CD4-positive, alpha-beta T cell (primary cell): ENCODE data around the gene PPP5C. TPM values are rescaled to one million over a fixed set of nuclear protein-coding genes. Genes with fewer than 3 reads are reported as not detected.
A peak's percentile ranks its signal among the peaks of the same experiment; 100 is the strongest.
"Not testable (repeated sequence)": the region's sequence is repeated elsewhere in the genome, so short reads cannot be mapped to it uniquely, and the experiment has no call there.

ENCODE experiments used
- ATAC-seq: fragments of 200-7000 bp; cut with Tn5 transposase; one replicate; pipeline ENCODE4 v1.10.0; 2022; ENCODE audit warnings: mild to moderate bottlenecking; ENCODE audit not compliant: poor library complexity
- CTCF ChIA-PET: fragments of 350-600 bp; sonication (Branson Sonifier 250); formaldehyde crosslinking; loops from one replicate; lab custom pipeline; 2021; ENCODE audit warnings: antibody characterized with exemption, inconsistent platforms; lab: Charles Lee
- POLR2A ChIA-PET: fragments of 350-600 bp; sonication (Branson Sonifier 250); formaldehyde crosslinking; loops from one replicate; lab custom pipeline; 2021; ENCODE audit warnings: antibody characterized with exemption, inconsistent platforms; lab: Charles Lee
- DNase-seq, 14 experiments: peaks; one replicate each; pipeline ENCODE4 v3.0.0-alpha.2; 2013 to 2020; ENCODE audit warnings: mixed read lengths in 2 of 14
- H3K27ac ChIP-seq, 2 donors: one replicate each; pipeline versions ENCODE4 v1.5.1 to v1.7.0; 2013; ENCODE audit warnings: low read length in 2 of 2, low read depth in 1 of 2, mild to moderate bottlenecking in 1 of 2
- H3K27me3 ChIP-seq, 2 experiments: 1 replicate in 1 of 2; 2 replicates in 1 of 2; pipeline versions ENCODE4 v1.6.1 to v1.7.0; 2013; ENCODE audit warnings: low read length in 2 of 2, control low read depth in 1 of 2, mild to moderate bottlenecking in 1 of 2, moderate library complexity in 1 of 2; ENCODE audit not compliant: insufficient read depth in 2 of 2, control insufficient read depth in 1 of 2
- H3K36me3 ChIP-seq: one replicate; pipeline ENCODE4 v1.6.1; 2013; ENCODE audit warnings: low read length, control low read depth; ENCODE audit not compliant: insufficient read depth
- H3K4me1 ChIP-seq: one replicate; pipeline ENCODE4 v1.6.1; 2013; ENCODE audit warnings: low read length, control low read depth; ENCODE audit not compliant: insufficient read depth
- H3K4me3 ChIP-seq: one replicate; pipeline ENCODE4 v1.5.1; 2013; ENCODE audit warnings: mild to moderate bottlenecking, low read length, moderate library complexity
- H3K9me3 ChIP-seq, 2 experiments: 1 replicate in 1 of 2; 2 replicates in 1 of 2; pipeline versions ENCODE4 v1.6.1 to v1.7.0; 2013; ENCODE audit warnings: low read length in 2 of 2, mild to moderate bottlenecking in 2 of 2, control low read depth in 1 of 2, moderate library complexity in 1 of 2; ENCODE audit not compliant: control insufficient read depth in 1 of 2, insufficient read depth in 1 of 2
- H3K27ac Mint-ChIP-seq: one replicate; pipeline ENCODE4 v1.8.0; 2020; ENCODE audit warnings: mixed read lengths
- H3K27me3 Mint-ChIP-seq: one replicate; pipeline ENCODE4 v1.8.0; 2021; ENCODE audit warnings: mixed read lengths
- H3K36me3 Mint-ChIP-seq: one replicate; pipeline ENCODE4 v1.8.0; 2021; ENCODE audit warnings: low read depth, mixed read lengths
- H3K4me1 Mint-ChIP-seq: one replicate; pipeline ENCODE4 v1.8.0; 2021; ENCODE audit warnings: low read depth, mixed read lengths
- H3K4me3 Mint-ChIP-seq: one replicate; pipeline ENCODE4 v1.8.0; 2020; ENCODE audit warnings: mild to moderate bottlenecking, mixed read lengths
- H3K9me3 Mint-ChIP-seq: one replicate; pipeline ENCODE4 v1.8.0; 2020; ENCODE audit warnings: mixed read lengths
- CTCF ChIP-seq: fragments of 200-600 bp; IDR thresholded peaks from one replicate; pipeline ENCODE4 v1.8.0; 2022; ENCODE audit warnings: antibody characterized with exemption, mild to moderate bottlenecking
- intact Hi-C, 2 experiments: fragments of 100-400 bp; cut with DNase I in 1 of 2; cut with micrococcal nuclease in 1 of 2; formaldehyde crosslinking; loops; one replicate each; pipeline versions ENCODE4 v1.15.1 to v1.9.0; 2023 to 2025; cut with DNase I, micrococcal nuclease
- total RNA-seq, 174 experiments: library from RNA in 2 of 174; stranded (reverse) in 2 of 174; gene quantifications; one replicate each; pipeline ENCODE4 v1.2.3 and lab custom pipeline; 2021 to 2026

Gene PPP5C
- total RNA-seq, 2 experiments from 2014 or later: 18.9 to 20.2 TPM

GRCh38 chr19:46393456-46394401, 46.8 kb downstream of the PPP5C start:
- DNase-seq: no peak
- Histone ChIP-seq H3K9me3 (no peaks in the 10 kb centered on the region), H3K27ac (no peak overlapping the region), H3K36me3 (peaks cover 26% of the 10 kb centered on the region), H3K4me3 (no peak overlapping the region), H3K27me3 (peaks cover 0 to 2% of the 10 kb centered on the region in 2 experiments), H3K4me1 (peaks cover 3% of the 10 kb centered on the region)
- Mint-ChIP-seq H3K4me3 (no peak overlapping the region), H3K27ac (peak overlapping the region; percentile 19), H3K9me3 (no peaks in the 10 kb centered on the region), H3K27me3 (peaks cover 3% of the 10 kb centered on the region), H3K36me3 (peaks cover 38% of the 10 kb centered on the region), H3K4me1 (peaks cover 20% of the 10 kb centered on the region)
- intact Hi-C loops: loop anchor here in 1 of 2 experiments (2.0 to 10.0 kb wide), 5 partner anchors 95 to 271 kb away; partner anchors contain the start of gene DACT3
- no peak for ATAC-seq
- TF ChIP-seq CTCF: no peak
- ChIA-PET CTCF (interaction anchor here (0.7 kb wide), 1 partner anchor 9 kb away, joined by 3 read pairs; no protein-coding TSS in a partner anchor), POLR2A (no interaction called here)

- Histone ChIP-seq H3K27ac (no peak overlapping the region), H3K4me1 (peaks cover 3% of the 10 kb centered on the region), H3K36me3 (peaks cover 19% of the 10 kb centered on the region), H3K4me3 (no peak overlapping the region), H3K9me3 (no peaks in the 10 kb centered on the region), H3K27me3 (peaks cover 0 to 6% of the 10 kb centered on the region in 2 experiments)
- H3K27me3 Mint-ChIP-seq: peaks cover 8% of the 10 kb centered on the region
- intact Hi-C loops: loop anchor here in 1 of 2 experiments (2.0 to 10.0 kb wide), 5 partner anchors 94 to 270 kb away; partner anchors contain the start of gene DACT3
- no peak for ATAC-seq
- no peaks in the 10 kb centered on the region for H3K9me3 Mint-ChIP-seq
- ChIA-PET POLR2A (no interaction called here), CTCF (interaction anchor here (0.7 kb wide), 2 partner anchors 10 to 206 kb away, joined by 3 to 4 read pairs; no protein-coding TSS in a partner anchor)
- H3K36me3 Mint-ChIP-seq: peaks cover 32% of the 10 kb centered on the region
- no peak overlapping the region for H3K27ac Mint-ChIP-seq
- H3K4me3 Mint-ChIP-seq: no peak overlapping the region
- TF ChIP-seq CTCF: no peak
- H3K4me1 Mint-ChIP-seq: peaks cover 20% of the 10 kb centered on the region
- DNase-seq: no peak
Measured at GRCh38 chr19:46394402-46394797, 47.5 kb downstream of the PPP5C start.

- H3K27ac Mint-ChIP-seq, H3K4me3 Mint-ChIP-seq, H3K36me3 Mint-ChIP-seq, POLR2A ChIA-PET, DNase-seq, H3K9me3 Mint-ChIP-seq, H3K9me3 ChIP-seq, ATAC-seq, H3K4me3 ChIP-seq, H3K36me3 ChIP-seq, H3K4me1 ChIP-seq, H3K27ac ChIP-seq: not testable (repeated sequence)
- Mint-ChIP-seq H3K27me3 (peaks cover 29% of the 10 kb centered on the region), H3K4me1 (peaks cover 18% of the 10 kb centered on the region)
- H3K27me3 ChIP-seq: peaks cover 12 to 21% of the 10 kb centered on the region in 2 experiments
- intact Hi-C loops: loop anchor here in 1 of 2 experiments (10.0 kb wide), 2 partner anchors 113 to 267 kb away; partner anchors contain the start of gene DACT3
- CTCF ChIA-PET: interaction anchor here (1.1 kb wide), 1 partner anchor 117 kb away, joined by 3 read pairs; no protein-coding TSS in a partner anchor
Measured at GRCh38 chr19:46397801-46398479, 51.1 kb downstream of the PPP5C start.
